ENCODE data around the gene SLX1B. TPM values are rescaled to one million over a fixed set of nuclear protein-coding genes. Genes with fewer than 3 reads are reported as not detected.
A peak's percentile ranks its signal among the peaks of the same experiment; 100 is the strongest.
"Not testable (repeated sequence)": the region's sequence is repeated elsewhere in the genome, so short reads cannot be mapped to it uniquely, and the experiment has no call there.

The SLX1B gene
- total RNA-seq, 4 donors from 2014 or later, result 11.1 to 25.5 (median 21.2) TPM

GRCh38 chr16:29469660-29470059, 15.3 kb downstream of the SLX1B start:
- H3K4me1 ChIP-seq; DNase-seq; H3K27me3 ChIP-seq; H3K36me3 ChIP-seq; intact Hi-C loops (cut with DNase I); H3K9me3 ChIP-seq: not testable (repeated sequence)
- Histone ChIP-seq H3K4me3 (peak overlapping the region in 1 of 4 donors; percentile 41), H3K27ac (peak overlapping the region in 2 of 4 donors; percentile 70 to 75)
- WGBS, 2 donors, result 3 to 14% methylated on average over 4 to 6 of the region's 6 CpGs

- H3K27me3 ChIP-seq; H3K9me3 ChIP-seq; DNase-seq; H3K4me3 ChIP-seq; intact Hi-C loops (cut with DNase I); H3K4me1 ChIP-seq; H3K36me3 ChIP-seq; H3K27ac ChIP-seq: not testable (repeated sequence)
- WGBS, 2 donors, result no CpG with 5 or more reads among the region's 4 CpGs
These were observed 17.7 kb downstream of the SLX1B start for GRCh38 chr16:29472065-29472464.

GRCh38 chr16:29482276-29482675, 27.9 kb downstream of the SLX1B start:
- H3K27me3 ChIP-seq; intact Hi-C loops (cut with DNase I); H3K4me3 ChIP-seq; H3K4me1 ChIP-seq; DNase-seq; H3K9me3 ChIP-seq; H3K36me3 ChIP-seq; H3K27ac ChIP-seq: not testable (repeated sequence)
- no CpG with 5 or more reads among the region's 12 CpGs for WGBS, 2 donors

GRCh38 chr16:29506308-29506707, 52.0 kb downstream of the SLX1B start, which contains the start of gene NPIPB12:
Gene NPIPB12, minus strand, starts transcription at chr16:29506408.
- WGBS, 2 donors, result no CpG with 5 or more reads among the region's 6 CpGs
- H3K27me3 ChIP-seq; intact Hi-C loops (cut with DNase I); H3K36me3 ChIP-seq; DNase-seq; H3K4me3 ChIP-seq; H3K27ac ChIP-seq; H3K4me1 ChIP-seq; H3K9me3 ChIP-seq: not testable (repeated sequence)

Small RNA genes within 50 kb of the gene (small RNA-seq; reads per million reads assigned to genes)
- gene AC133555.2, result 0 reads per million in 4 donors

Other genes starting within 250 kb of the SLX1B start
- 1 to 10 TPM in 1 of 4 donors, under 1 TPM in 3; 0.11 to 2.1 (median 0.47) TPM for gene NPIPB11, start 47.8 kb upstream of the SLX1B start, total RNA-seq
- 10 to 100 TPM; 10.3 to 20.8 (median 12.0) TPM for gene BOLA2, start 182 bp upstream of the SLX1B start, total RNA-seq
- gene SULT1A4, start 5.4 kb downstream of the SLX1B start, total RNA-seq, result 1 to 10 TPM; 2.9 to 5.5 (median 4.5) TPM
- 10 to 100 TPM in 3 of 4 donors, 1 to 10 TPM in 1; 4.7 to 64.7 (median 26.2) TPM for gene NPIPB12, start 51.9 kb downstream of the SLX1B start, total RNA-seq
- gene SPN, start 208.7 kb downstream of the SLX1B start, total RNA-seq, result 1 to 10 TPM; 1.3 to 4.2 (median 2.8) TPM
- gene QPRT, start 224.6 kb downstream of the SLX1B start, total RNA-seq, result 1 to 10 TPM in 2 of 4 donors, under 1 TPM in 2; 0.40 to 3.6 (median 1.9) TPM

All from esophagus squamous epithelium (tissue), 5 donors.